ENCODE data around the gene NEDD4. TPM values are rescaled to one million over a fixed set of nuclear protein-coding genes. Genes with fewer than 3 reads are reported as not detected.

Gene NEDD4
- total RNA-seq, 1 donor from 2014 or later = 6.1 TPM

DNA sequence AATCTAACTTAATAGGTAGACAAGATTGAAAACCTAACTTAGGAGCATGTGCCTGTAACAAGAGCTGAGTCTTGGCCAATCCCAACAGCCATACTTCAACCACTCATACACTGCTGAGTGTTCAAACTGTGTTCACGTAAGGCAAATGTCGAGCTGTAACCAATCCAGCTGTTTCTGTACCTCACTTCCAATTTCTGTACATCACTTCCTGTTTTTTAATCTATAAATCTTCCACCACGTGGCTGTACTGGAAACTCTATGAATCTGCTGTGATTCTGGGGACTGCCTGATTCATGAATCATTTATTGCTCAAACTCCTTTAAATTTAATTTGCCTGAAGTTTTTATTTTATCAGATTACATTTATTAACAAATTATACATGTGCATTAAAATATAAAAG is 44.6 kb upstream of the NEDD4 start:
- H3K27me3 ChIP-seq = no peaks in the 10 kb centered on the region
- H3K9me3 ChIP-seq = no peaks in the 10 kb centered on the region
- peaks cover 5% of the 10 kb centered on the region in 2 donors for H3K4me1 ChIP-seq
- no peak for DNase-seq (ENCODE audit: low spot score in 2 of 2)
- no peak overlapping the region for H3K4me3 ChIP-seq
- H3K36me3 ChIP-seq = no peaks in the 10 kb centered on the region
- intact Hi-C loops (cut with DNase I) = no loop called here
- no peak overlapping the region for H3K27ac ChIP-seq
- TF ChIP-seq CTCF (IDR thresholded peaks at IDR 0.05) = no peak

- Histone ChIP-seq H3K9me3 (no peaks in the 10 kb centered on the region), H3K36me3 (no peaks in the 10 kb centered on the region), H3K27me3 (no peaks in the 10 kb centered on the region), H3K27ac (no peak overlapping the region), H3K4me1 (peaks cover 5% of the 10 kb centered on the region in 2 donors), H3K4me3 (no peak overlapping the region)
- intact Hi-C loops (cut with DNase I) = no loop called here
- no peak for DNase-seq (ENCODE audit: low spot score in 2 of 2)
- no peak for TF ChIP-seq CTCF (IDR thresholded peaks at IDR 0.05)
Observed at GRCh38 chr15:56036546-56037067, 43.2 kb upstream of the NEDD4 start.

DNA sequence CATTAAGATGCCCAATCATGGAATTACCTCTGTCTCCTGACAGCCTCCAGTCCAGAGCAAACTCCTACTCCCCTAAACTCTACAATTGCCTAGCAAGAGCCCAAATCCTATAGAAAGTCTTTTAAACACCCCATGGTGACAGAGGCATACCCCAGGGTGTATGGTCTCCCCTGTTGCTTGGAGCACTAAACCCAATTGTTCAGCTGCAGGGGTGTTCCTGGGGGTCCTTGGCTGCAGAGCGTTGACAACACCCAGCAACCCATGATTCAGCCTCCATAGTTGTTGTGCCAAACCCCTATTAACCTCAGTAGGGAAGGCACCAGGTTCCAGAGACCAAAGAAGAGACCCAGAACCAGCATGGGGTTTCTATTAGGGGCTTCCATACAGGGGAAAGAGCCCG is 41.8 kb upstream of the NEDD4 start:
- no peak overlapping the region for H3K27ac ChIP-seq
- no peaks in the 10 kb centered on the region for H3K27me3 ChIP-seq
- no peak for DNase-seq (ENCODE audit: low spot score in 2 of 2)
- H3K4me1 ChIP-seq = peaks cover 4% of the 10 kb centered on the region in 2 donors
- intact Hi-C loops (cut with DNase I) = no loop called here
- no peak overlapping the region for H3K4me3 ChIP-seq
- TF ChIP-seq CTCF (IDR thresholded peaks at IDR 0.05) = no peak
- no peaks in the 10 kb centered on the region for H3K9me3 ChIP-seq
- no peaks in the 10 kb centered on the region for H3K36me3 ChIP-seq

DNA sequence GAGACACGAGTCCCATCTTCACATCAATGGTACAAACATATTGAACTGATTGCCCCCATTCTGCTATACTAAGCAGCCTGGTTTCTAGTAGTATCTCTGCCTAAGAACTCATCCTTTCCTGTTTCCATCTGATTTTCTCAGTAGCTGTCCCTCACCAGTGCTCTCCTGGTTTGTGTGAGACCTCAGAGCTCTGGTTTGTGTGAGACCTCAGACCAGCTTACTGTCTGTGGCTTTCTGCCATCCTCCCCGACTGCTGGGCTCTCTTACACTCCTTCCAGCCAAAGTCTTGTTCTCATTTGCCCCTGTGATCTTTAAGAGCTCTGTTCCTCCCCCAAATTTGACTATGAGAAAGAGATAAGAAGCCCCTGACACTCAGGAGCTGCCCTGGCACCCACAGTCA is 41.1 kb upstream of the NEDD4 start:
- DNase-seq (ENCODE audit: low spot score in 2 of 2) = no peak
- no peak for TF ChIP-seq CTCF (IDR thresholded peaks at IDR 0.05)
- H3K36me3 ChIP-seq = no peaks in the 10 kb centered on the region
- H3K9me3 ChIP-seq = no peaks in the 10 kb centered on the region
- no peak overlapping the region for H3K27ac ChIP-seq
- intact Hi-C loops (cut with DNase I) = no loop called here
- H3K27me3 ChIP-seq = no peaks in the 10 kb centered on the region
- no peak overlapping the region for H3K4me3 ChIP-seq
- H3K4me1 ChIP-seq = no peaks in the 10 kb centered on the region

GRCh38 chr15:56032373-56032772 is 39.0 kb upstream of the NEDD4 start:
- Histone ChIP-seq H3K27ac (no peak overlapping the region), H3K4me1 (no peaks in the 10 kb centered on the region), H3K4me3 (no peak overlapping the region), H3K36me3 (no peaks in the 10 kb centered on the region), H3K9me3 (no peaks in the 10 kb centered on the region), H3K27me3 (no peaks in the 10 kb centered on the region)
- no peak for TF ChIP-seq CTCF (IDR thresholded peaks at IDR 0.05)
- DNase-seq (ENCODE audit: low spot score in 2 of 2) = no peak
- intact Hi-C loops (cut with DNase I) = no loop called here

GRCh38 chr15:56031836-56032235 is 38.4 kb upstream of the NEDD4 start:
- Histone ChIP-seq H3K4me3 (no peak overlapping the region), H3K27me3 (no peaks in the 10 kb centered on the region), H3K27ac (no peak overlapping the region), H3K36me3 (no peaks in the 10 kb centered on the region), H3K4me1 (no peaks in the 10 kb centered on the region), H3K9me3 (no peaks in the 10 kb centered on the region)
- intact Hi-C loops (cut with DNase I) = no loop called here
- DNase-seq (ENCODE audit: low spot score in 2 of 2) = no peak
- no peak for TF ChIP-seq CTCF (IDR thresholded peaks at IDR 0.05)

Data from ascending aorta (tissue), 2 donors.